HEK293 (cell line): Measurements from ENCODE around the gene S100A2.

Experiments
- CTCF ChIA-PET: fragments of 350-600 bp; formaldehyde crosslinking; extraction: SDS; loops from one replicate; lab custom pipeline; 2021; ENCODE audit warnings: antibody characterized with exemption; lab: Yijun Ruan, JAX
- POLR2A ChIA-PET: fragments of 300-600 bp; formaldehyde crosslinking; extraction: SDS; loops from one replicate; lab custom pipeline; 2020; ENCODE audit warnings: antibody characterized with exemption, inconsistent platforms; lab: Yijun Ruan, JAX
- H3K27ac ChIP-seq: fragments of 200-500 bp; sonication (Bioruptor generic); 2 replicates; pipeline ENCODE4 v1.5.1; 2014; ENCODE audit warnings: low read depth, low read length, control low read depth, inconsistent platforms; ENCODE audit errors: extremely low read depth
- H3K36me3 ChIP-seq, 2 experiments: fragments of 200-500 bp in 1 of 2; sonication (Bioruptor generic) in 1 of 2; 1 replicate in 1 of 2; 2 replicates in 1 of 2; pipeline ENCODE4 v1.5.1; 2014 to 2017; ENCODE audit warnings: inconsistent platforms in 2 of 2, low read length in 2 of 2; ENCODE audit not compliant: control insufficient read depth in 2 of 2, insufficient read depth in 1 of 2
- H3K4me1 ChIP-seq: fragments of 200-500 bp; sonication (Bioruptor generic); 2 replicates; pipeline ENCODE4 v1.5.1; 2014; ENCODE audit warnings: mild to moderate bottlenecking, low read length, inconsistent platforms; ENCODE audit not compliant: control insufficient read depth, insufficient read depth
- H3K4me3 ChIP-seq: 2 replicates; pipeline ENCODE4 v1.5.1; 2011; ENCODE audit warnings: low read depth, mild to moderate bottlenecking, control low read depth, low read length, moderate library complexity
- H3K9me3 ChIP-seq: fragments of 200-500 bp; sonication (Bioruptor generic); 2 replicates; pipeline ENCODE4 v1.5.1; 2014; ENCODE audit warnings: low read depth, low read length, inconsistent platforms; ENCODE audit not compliant: control insufficient read depth, insufficient read depth
- EGR2 ChIP-seq: fragments of 450-650 bp; formaldehyde crosslinking; IDR thresholded peaks from 2 replicates; pipeline ENCODE4 v1.5.1; 2016; ENCODE audit warnings: low read depth, missing biosample characterization, missing genetic modification characterization
- KLF1 ChIP-seq: fragments of 450-650 bp; formaldehyde crosslinking; IDR thresholded peaks from 2 replicates; pipeline ENCODE4 v1.5.1; 2016; ENCODE audit warnings: missing biosample characterization, missing genetic modification characterization
- PRDM1 ChIP-seq: fragments of 450-650 bp; formaldehyde crosslinking; IDR thresholded peaks from 2 replicates; pipeline ENCODE4; 2016; ENCODE audit warnings: missing biosample characterization, missing genetic modification characterization
- SCRT1 ChIP-seq: fragments of 450-650 bp; formaldehyde crosslinking; IDR thresholded peaks from 2 replicates; pipeline ENCODE4 v1.5.1; 2016; ENCODE audit warnings: missing biosample characterization, missing genetic modification characterization, borderline replicate concordance
- ZBTB11 ChIP-seq: fragments of 450-650 bp; formaldehyde crosslinking; conservative IDR thresholded peaks from 2 replicates; pipeline ENCODE4 v1.5.1; 2016; ENCODE audit warnings: low read depth, missing biosample characterization, missing genetic modification characterization
- ZBTB21 ChIP-seq: fragments of 450-650 bp; formaldehyde crosslinking; IDR thresholded peaks from 2 replicates; pipeline ENCODE4 v1.5.1; 2017; ENCODE audit warnings: missing biosample characterization, missing genetic modification characterization
- ZBTB48 ChIP-seq: fragments of 450-650 bp; formaldehyde crosslinking; IDR thresholded peaks from 2 replicates; pipeline ENCODE4 v1.5.1; 2016; ENCODE audit warnings: missing biosample characterization, missing genetic modification characterization
- ZEB2 ChIP-seq: fragments of 450-650 bp; formaldehyde crosslinking; IDR thresholded peaks from 2 replicates; pipeline ENCODE4 v1.5.1; 2016; ENCODE audit warnings: missing biosample characterization, missing genetic modification characterization
- ZFHX2 ChIP-seq: fragments of 450-650 bp; formaldehyde crosslinking; conservative IDR thresholded peaks from 2 replicates; pipeline ENCODE4 v1.5.1; 2016; ENCODE audit warnings: missing biosample characterization, missing genetic modification characterization
- ZNF175 ChIP-seq: fragments of 450-650 bp; formaldehyde crosslinking; IDR thresholded peaks from 2 replicates; pipeline ENCODE4 v1.5.1; 2016; ENCODE audit warnings: missing biosample characterization, missing genetic modification characterization
- ZNF23 ChIP-seq: fragments of 450-650 bp; formaldehyde crosslinking; IDR thresholded peaks from 2 replicates; pipeline ENCODE4 v1.5.1; 2016; ENCODE audit warnings: missing biosample characterization, missing genetic modification characterization, borderline replicate concordance
- ZNF292 ChIP-seq: fragments of 450-650 bp; formaldehyde crosslinking; IDR thresholded peaks from 2 replicates; pipeline ENCODE4 v1.5.1; 2016; ENCODE audit warnings: low read depth, missing biosample characterization, missing genetic modification characterization, borderline replicate concordance
- ZNF549 ChIP-seq: fragments of 450-650 bp; IDR thresholded peaks from 2 replicates; pipeline ENCODE4 v1.5.1; 2018; ENCODE audit warnings: missing biosample characterization, missing genetic modification characterization, mild to moderate bottlenecking, inconsistent platforms, moderate library complexity
- ZNF791 ChIP-seq: fragments of 450-650 bp; formaldehyde crosslinking; IDR thresholded peaks from 2 replicates; pipeline ENCODE4 v1.5.1; 2016; ENCODE audit warnings: missing biosample characterization, missing genetic modification characterization
- ZNF830 ChIP-seq: fragments of 450-650 bp; IDR thresholded peaks from 2 replicates; pipeline ENCODE4 v1.5.0; 2018; ENCODE audit warnings: missing biosample characterization, missing genetic modification characterization, low read depth, mild to moderate bottlenecking, moderate library complexity
- TF ChIP-seq, protein P1 (sequence below): fragments of 450-650 bp; formaldehyde crosslinking; conservative IDR thresholded peaks from 2 replicates; pipeline ENCODE4 v1.5.1; 2016; ENCODE audit warnings: low read depth, missing biosample characterization, missing genetic modification characterization
- TF ChIP-seq, protein P2 (sequence below): fragments of 450-650 bp; formaldehyde crosslinking; IDR thresholded peaks from 2 replicates; pipeline ENCODE4 v1.5.1; 2016; ENCODE audit warnings: missing biosample characterization, missing genetic modification characterization
- TF ChIP-seq, protein P3 (sequence below): fragments of 450-650 bp; formaldehyde crosslinking; IDR thresholded peaks from 2 replicates; pipeline ENCODE4 v1.5.1; 2016; ENCODE audit warnings: missing biosample characterization, missing genetic modification characterization, low read depth

Gene S100A2

DNA sequence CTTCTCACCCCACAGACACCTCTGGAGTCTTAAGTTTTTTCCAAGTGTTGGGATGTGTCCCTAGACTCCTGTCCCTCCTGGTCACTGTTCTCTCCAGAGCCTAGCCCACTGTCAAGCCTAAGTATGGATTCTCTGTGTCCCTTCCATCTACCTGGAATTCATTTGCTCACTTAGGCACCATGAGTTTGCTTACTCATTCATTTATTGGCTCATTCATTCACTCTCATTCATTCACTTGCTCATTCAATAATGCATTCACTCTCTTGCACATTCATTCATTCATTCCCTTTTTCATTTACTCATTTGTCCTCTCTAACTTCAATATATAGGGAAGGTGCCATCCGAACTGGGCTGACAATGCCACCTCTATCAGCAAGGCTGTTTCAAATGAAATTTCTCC, 45.7 kb upstream of the S100A2 start:
- CTCF ChIA-PET = interaction anchor here (0.5 to 1.2 kb wide), 3 partner anchors 16 to 48 kb away, joined by 3 to 5 read pairs (median 3); partner anchors contain the start of gene S100A13
- no peaks in the 10 kb centered on the region for H3K4me1 ChIP-seq
- H3K9me3 ChIP-seq = no peaks in the 10 kb centered on the region
- TF ChIP-seq ZNF549 (tag by site-specific recombination) (no peak), PRDM1 (peak; percentile 75)
- POLR2A ChIA-PET = interaction anchor here (0.7 to 1.1 kb wide), 2 partner anchors 19 to 22 kb away, joined by 3 read pairs; no protein-coding TSS in a partner anchor
- no peak overlapping the region for H3K4me3 ChIP-seq
- no peaks in the 10 kb centered on the region for H3K36me3 ChIP-seq
- H3K27ac ChIP-seq = no peak overlapping the region

- Histone ChIP-seq H3K36me3 (no peaks in the 10 kb centered on the region), H3K27ac (no peak overlapping the region), H3K9me3 (no peaks in the 10 kb centered on the region), H3K4me1 (no peaks in the 10 kb centered on the region), H3K4me3 (no peak overlapping the region)
- POLR2A ChIA-PET = interaction anchor here (0.7 to 3.3 kb wide), 3 partner anchors 16 to 23 kb away, joined by 3 to 10 read pairs (median 3); partner anchors contain the start of gene S100A13
- CTCF ChIA-PET = interaction anchor here (0.6 to 1.2 kb wide), 2 partner anchors 17 to 49 kb away, joined by 3 to 5 read pairs; partner anchors contain the start of gene S100A13
- TF ChIP-seq ZNF791 (tag by site-specific recombination) (no peak), ZFHX2 (tag by site-specific recombination) (peak; percentile 66), ZNF830 (tag by site-specific recombination) (no peak), EGR2 (tag by site-specific recombination) (peak; percentile 24; the same call in 1 of the 2 replicates), KLF1 (tag by site-specific recombination) (0 out of 2 replicates have a peak, but pooled peaks have one; percentile 20)
These were observed 45.2 kb upstream of the S100A2 start for GRCh38 chr1:153610811-153611301.

DNA sequence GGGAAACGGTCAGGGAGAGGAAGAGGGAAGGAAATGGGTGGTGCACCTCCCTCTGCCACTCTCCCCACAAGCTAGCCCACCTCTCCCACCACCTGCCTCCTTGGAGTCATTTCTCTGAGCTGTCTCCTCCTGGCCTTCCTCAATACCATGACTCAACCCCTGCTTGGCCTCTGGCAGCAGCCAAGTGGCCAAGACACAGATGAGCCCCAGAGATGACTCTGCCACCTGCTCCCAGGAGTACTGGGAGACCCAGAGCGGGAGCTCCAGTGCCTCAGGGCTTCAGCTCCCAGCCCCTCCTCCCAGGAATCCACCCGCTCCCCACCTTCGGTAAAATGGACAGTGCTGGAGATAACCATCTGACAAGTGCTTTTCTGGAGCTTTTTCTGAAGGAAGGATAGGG, 44.7 kb upstream of the S100A2 start:
- Histone ChIP-seq H3K9me3 (no peaks in the 10 kb centered on the region), H3K4me3 (no peak overlapping the region), H3K27ac (no peak overlapping the region), H3K36me3 (no peaks in the 10 kb centered on the region), H3K4me1 (no peaks in the 10 kb centered on the region)
- ChIA-PET POLR2A (interaction anchor here (1.1 to 3.3 kb wide), 2 partner anchors 16 to 20 kb away, joined by 3 to 10 read pairs; partner anchors contain the start of gene S100A13), CTCF (interaction anchor here (1.2 to 1.3 kb wide), 2 partner anchors 12 to 17 kb away, joined by 3 read pairs; partner anchors contain the start of gene S100A13)
- TF ChIP-seq, protein P1, sequence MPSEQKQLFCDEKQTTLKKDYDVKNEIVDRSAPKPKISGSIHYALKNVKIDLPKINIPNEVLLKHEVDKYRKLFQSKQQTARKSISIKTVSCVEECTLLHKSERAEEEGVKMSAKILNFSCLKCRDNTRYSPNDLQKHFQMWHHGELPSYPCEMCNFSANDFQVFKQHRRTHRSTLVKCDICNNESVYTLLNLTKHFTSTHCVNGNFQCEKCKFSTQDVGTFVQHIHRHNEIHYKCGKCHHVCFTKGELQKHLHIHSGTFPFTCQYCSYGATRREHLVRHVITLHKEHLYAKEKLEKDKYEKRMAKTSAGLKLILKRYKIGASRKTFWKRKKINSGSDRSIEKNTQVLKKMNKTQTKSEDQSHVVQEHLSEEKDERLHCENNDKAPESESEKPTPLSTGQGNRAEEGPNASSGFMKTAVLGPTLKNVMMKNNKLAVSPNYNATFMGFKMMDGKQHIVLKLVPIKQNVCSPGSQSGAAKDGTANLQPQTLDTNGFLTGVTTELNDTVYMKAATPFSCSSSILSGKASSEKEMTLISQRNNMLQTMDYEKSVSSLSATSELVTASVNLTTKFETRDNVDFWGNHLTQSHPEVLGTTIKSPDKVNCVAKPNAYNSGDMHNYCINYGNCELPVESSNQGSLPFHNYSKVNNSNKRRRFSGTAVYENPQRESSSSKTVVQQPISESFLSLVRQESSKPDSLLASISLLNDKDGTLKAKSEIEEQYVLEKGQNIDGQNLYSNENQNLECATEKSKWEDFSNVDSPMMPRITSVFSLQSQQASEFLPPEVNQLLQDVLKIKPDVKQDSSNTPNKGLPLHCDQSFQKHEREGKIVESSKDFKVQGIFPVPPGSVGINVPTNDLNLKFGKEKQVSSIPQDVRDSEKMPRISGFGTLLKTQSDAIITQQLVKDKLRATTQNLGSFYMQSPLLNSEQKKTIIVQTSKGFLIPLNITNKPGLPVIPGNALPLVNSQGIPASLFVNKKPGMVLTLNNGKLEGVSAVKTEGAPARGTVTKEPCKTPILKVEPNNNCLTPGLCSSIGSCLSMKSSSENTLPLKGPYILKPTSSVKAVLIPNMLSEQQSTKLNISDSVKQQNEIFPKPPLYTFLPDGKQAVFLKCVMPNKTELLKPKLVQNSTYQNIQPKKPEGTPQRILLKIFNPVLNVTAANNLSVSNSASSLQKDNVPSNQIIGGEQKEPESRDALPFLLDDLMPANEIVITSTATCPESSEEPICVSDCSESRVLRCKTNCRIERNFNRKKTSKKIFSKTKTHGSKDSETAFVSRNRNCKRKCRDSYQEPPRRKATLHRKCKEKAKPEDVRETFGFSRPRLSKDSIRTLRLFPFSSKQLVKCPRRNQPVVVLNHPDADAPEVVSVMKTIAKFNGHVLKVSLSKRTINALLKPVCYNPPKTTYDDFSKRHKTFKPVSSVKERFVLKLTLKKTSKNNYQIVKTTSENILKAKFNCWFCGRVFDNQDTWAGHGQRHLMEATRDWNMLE = no peak
- TF ChIP-seq ZNF23 (no peak), ZEB2 (tag by site-specific recombination) (no peak), SCRT1 (tag by site-specific recombination) (no peak), ZBTB21 (tag by site-specific recombination) (no peak), ZNF175 (tag by site-specific recombination) (no peak), ZBTB11 (tag by site-specific recombination) (peak; percentile 34; the same call in 1 of the 2 replicates), ZBTB48 (tag by site-specific recombination) (no peak), ZNF292 (tag by site-specific recombination) (no peak)
- TF ChIP-seq, protein P2, sequence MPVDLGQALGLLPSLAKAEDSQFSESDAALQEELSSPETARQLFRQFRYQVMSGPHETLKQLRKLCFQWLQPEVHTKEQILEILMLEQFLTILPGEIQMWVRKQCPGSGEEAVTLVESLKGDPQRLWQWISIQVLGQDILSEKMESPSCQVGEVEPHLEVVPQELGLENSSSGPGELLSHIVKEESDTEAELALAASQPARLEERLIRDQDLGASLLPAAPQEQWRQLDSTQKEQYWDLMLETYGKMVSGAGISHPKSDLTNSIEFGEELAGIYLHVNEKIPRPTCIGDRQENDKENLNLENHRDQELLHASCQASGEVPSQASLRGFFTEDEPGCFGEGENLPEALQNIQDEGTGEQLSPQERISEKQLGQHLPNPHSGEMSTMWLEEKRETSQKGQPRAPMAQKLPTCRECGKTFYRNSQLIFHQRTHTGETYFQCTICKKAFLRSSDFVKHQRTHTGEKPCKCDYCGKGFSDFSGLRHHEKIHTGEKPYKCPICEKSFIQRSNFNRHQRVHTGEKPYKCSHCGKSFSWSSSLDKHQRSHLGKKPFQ (tag by site-specific recombination) = no peak
- TF ChIP-seq, protein P3, sequence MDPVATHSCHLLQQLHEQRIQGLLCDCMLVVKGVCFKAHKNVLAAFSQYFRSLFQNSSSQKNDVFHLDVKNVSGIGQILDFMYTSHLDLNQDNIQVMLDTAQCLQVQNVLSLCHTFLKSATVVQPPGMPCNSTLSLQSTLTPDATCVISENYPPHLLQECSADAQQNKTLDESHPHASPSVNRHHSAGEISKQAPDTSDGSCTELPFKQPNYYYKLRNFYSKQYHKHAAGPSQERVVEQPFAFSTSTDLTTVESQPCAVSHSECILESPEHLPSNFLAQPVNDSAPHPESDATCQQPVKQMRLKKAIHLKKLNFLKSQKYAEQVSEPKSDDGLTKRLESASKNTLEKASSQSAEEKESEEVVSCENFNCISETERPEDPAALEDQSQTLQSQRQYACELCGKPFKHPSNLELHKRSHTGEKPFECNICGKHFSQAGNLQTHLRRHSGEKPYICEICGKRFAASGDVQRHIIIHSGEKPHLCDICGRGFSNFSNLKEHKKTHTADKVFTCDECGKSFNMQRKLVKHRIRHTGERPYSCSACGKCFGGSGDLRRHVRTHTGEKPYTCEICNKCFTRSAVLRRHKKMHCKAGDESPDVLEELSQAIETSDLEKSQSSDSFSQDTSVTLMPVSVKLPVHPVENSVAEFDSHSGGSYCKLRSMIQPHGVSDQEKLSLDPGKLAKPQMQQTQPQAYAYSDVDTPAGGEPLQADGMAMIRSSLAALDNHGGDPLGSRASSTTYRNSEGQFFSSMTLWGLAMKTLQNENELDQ (tag by site-specific recombination) = no peak
